Mucosa of rectum (tissue), 2 donors: Measurements from ENCODE around the gene LCOR.

Experiments used
- H3K27ac ChIP-seq, 2 donors: one replicate each; pipeline ENCODE4 v1.7.0; 2013; ENCODE audit warnings: inconsistent platforms in 2 of 2, low read depth in 2 of 2, low read length in 2 of 2
- H3K27me3 ChIP-seq, 2 donors: one replicate each; pipeline ENCODE4 v1.7.0; 2013; ENCODE audit warnings: low read length in 2 of 2; ENCODE audit not compliant: control insufficient read depth in 2 of 2, insufficient read depth in 2 of 2
- H3K36me3 ChIP-seq, 2 donors: one replicate each; pipeline ENCODE4 v1.7.0; 2013; ENCODE audit warnings: low read length in 2 of 2; ENCODE audit not compliant: control insufficient read depth in 2 of 2, insufficient read depth in 2 of 2
- H3K4me1 ChIP-seq, 2 donors: one replicate each; pipeline ENCODE4 v1.7.0; 2013; ENCODE audit warnings: low read length in 2 of 2, mild to moderate bottlenecking in 1 of 2; ENCODE audit not compliant: control insufficient read depth in 2 of 2, insufficient read depth in 2 of 2
- H3K4me3 ChIP-seq, 2 donors: one replicate each; pipeline ENCODE4 v1.7.0; 2013; ENCODE audit warnings: low read length in 2 of 2
- H3K9ac ChIP-seq, 2 donors: one replicate each; pipeline ENCODE4 v1.7.0; 2013; ENCODE audit warnings: low read length in 2 of 2, low read depth in 1 of 2, mild to moderate bottlenecking in 1 of 2
- H3K9me3 ChIP-seq, 2 donors: one replicate each; pipeline ENCODE4 v1.7.0; 2013; ENCODE audit warnings: low read length in 2 of 2; ENCODE audit not compliant: control insufficient read depth in 2 of 2
- donor health status: healthy.
- donor health status: Normal muscosa, but diverticular disease.

LCOR gene

GRCh38 chr10:96826438-96826837, 5.7 kb upstream of the LCOR start:
- Histone ChIP-seq H3K9me3 (no peaks in the 10 kb centered on the region), H3K27ac (no peak overlapping the region), H3K36me3 (no peaks in the 10 kb centered on the region)

GRCh38 chr10:96828609-96829008, 3.5 kb upstream of the LCOR start:
- Histone ChIP-seq H3K4me1 (peaks cover 8 to 10% of the 10 kb centered on the region in 2 donors), H3K36me3 (no peaks in the 10 kb centered on the region), H3K27ac (no peak overlapping the region), H3K4me3 (no peak overlapping the region), H3K9me3 (no peaks in the 10 kb centered on the region), H3K9ac (no peak overlapping the region), H3K27me3 (no peaks in the 10 kb centered on the region)

More at GRCh38 chr10:96826438-96826837, 5.7 kb upstream of the LCOR start:
- H3K4me3 ChIP-seq: no peak overlapping the region
- no peaks in the 10 kb centered on the region for H3K27me3 ChIP-seq
- H3K4me1 ChIP-seq: peaks cover 2 to 9% of the 10 kb centered on the region in 2 donors
- no peak overlapping the region for H3K9ac ChIP-seq

- no peak overlapping the region for H3K9ac ChIP-seq
- H3K4me3 ChIP-seq: no peak overlapping the region
- H3K27me3 ChIP-seq: no peaks in the 10 kb centered on the region
- H3K36me3 ChIP-seq: no peaks in the 10 kb centered on the region
- no peak overlapping the region for H3K27ac ChIP-seq
- H3K9me3 ChIP-seq: no peaks in the 10 kb centered on the region
- peaks cover 12 to 16% of the 10 kb centered on the region in 2 donors for H3K4me1 ChIP-seq
Observed at GRCh38 chr10:96829029-96829773, 2.9 kb upstream of the LCOR start.

- Histone ChIP-seq H3K9ac (peak overlapping the region in 1 of 2 donors; percentile 69), H3K27ac (peak overlapping the region in 1 of 2 donors; percentile 87), H3K9me3 (no peaks in the 10 kb centered on the region), H3K36me3 (no peaks in the 10 kb centered on the region), H3K4me3 (peak overlapping the region; percentile 82 to 90), H3K4me1 (peaks cover 17 to 20% of the 10 kb centered on the region in 2 donors), H3K27me3 (no peaks in the 10 kb centered on the region)
Observed at GRCh38 chr10:96830511-96831199, 1.4 kb upstream of the LCOR start.

GRCh38 chr10:96831200-96831866, 765 bp upstream of the LCOR start:
- peak overlapping the region; percentile 87 to 90 for H3K27ac ChIP-seq
- H3K4me3 ChIP-seq: peak overlapping the region; percentile 82 to 90
- H3K27me3 ChIP-seq: no peaks in the 10 kb centered on the region
- no peaks in the 10 kb centered on the region for H3K36me3 ChIP-seq
- peak overlapping the region; percentile 69 to 75 for H3K9ac ChIP-seq
- no peaks in the 10 kb centered on the region for H3K9me3 ChIP-seq
- H3K4me1 ChIP-seq: peaks cover 17 to 27% of the 10 kb centered on the region in 2 donors

- Histone ChIP-seq H3K4me3 (peak overlapping the region; percentile 83 to 90), H3K9me3 (no peaks in the 10 kb centered on the region), H3K27ac (peak overlapping the region; percentile 96), H3K4me1 (peaks cover 17 to 30% of the 10 kb centered on the region in 2 donors), H3K36me3 (no peaks in the 10 kb centered on the region), H3K27me3 (no peaks in the 10 kb centered on the region), H3K9ac (peak overlapping the region; percentile 76 to 84)
Observed at GRCh38 chr10:96832721-96833219, 672 bp downstream of the LCOR start.

GRCh38 chr10:96833220-96834001, 1.3 kb downstream of the LCOR start:
- no peaks in the 10 kb centered on the region for H3K27me3 ChIP-seq
- H3K36me3 ChIP-seq: peaks cover 0 to 2% of the 10 kb centered on the region in 2 donors
- H3K4me3 ChIP-seq: peak overlapping the region; percentile 83 to 90
- H3K27ac ChIP-seq: peak overlapping the region; percentile 96
- no peaks in the 10 kb centered on the region for H3K9me3 ChIP-seq
- H3K4me1 ChIP-seq: peaks cover 17 to 30% of the 10 kb centered on the region in 2 donors
- peak overlapping the region; percentile 76 to 84 for H3K9ac ChIP-seq

GRCh38 chr10:96834120-96834519, 2.0 kb downstream of the LCOR start:
- H3K9ac ChIP-seq: peak overlapping the region; percentile 76 to 84
- H3K27ac ChIP-seq: peak overlapping the region; percentile 96
- H3K27me3 ChIP-seq: no peaks in the 10 kb centered on the region
- peaks cover 0 to 5% of the 10 kb centered on the region in 2 donors for H3K36me3 ChIP-seq
- no peaks in the 10 kb centered on the region for H3K9me3 ChIP-seq
- peaks cover 17 to 27% of the 10 kb centered on the region in 2 donors for H3K4me1 ChIP-seq
- peak overlapping the region; percentile 83 to 90 for H3K4me3 ChIP-seq

- peaks cover 17 to 27% of the 10 kb centered on the region in 2 donors for H3K4me1 ChIP-seq
- no peaks in the 10 kb centered on the region for H3K27me3 ChIP-seq
- H3K4me3 ChIP-seq: peak overlapping the region in 1 of 2 donors; percentile 28
- H3K9ac ChIP-seq: no peak overlapping the region
- peak overlapping the region in 1 of 2 donors; percentile 6 for H3K27ac ChIP-seq
- peaks cover 0 to 5% of the 10 kb centered on the region in 2 donors for H3K36me3 ChIP-seq
- no peaks in the 10 kb centered on the region for H3K9me3 ChIP-seq
Observed at GRCh38 chr10:96835899-96836298, 3.8 kb downstream of the LCOR start.
